AML-193 (cell line): Measurements from ENCODE around the gene MAP1B.

ENCODE experiments used
- DNase-seq, 2 experiments: peaks; one replicate each; lab custom pipeline; 2025; lab: John Stamatoyannopoulos, UW

Gene MAP1B

DNA sequence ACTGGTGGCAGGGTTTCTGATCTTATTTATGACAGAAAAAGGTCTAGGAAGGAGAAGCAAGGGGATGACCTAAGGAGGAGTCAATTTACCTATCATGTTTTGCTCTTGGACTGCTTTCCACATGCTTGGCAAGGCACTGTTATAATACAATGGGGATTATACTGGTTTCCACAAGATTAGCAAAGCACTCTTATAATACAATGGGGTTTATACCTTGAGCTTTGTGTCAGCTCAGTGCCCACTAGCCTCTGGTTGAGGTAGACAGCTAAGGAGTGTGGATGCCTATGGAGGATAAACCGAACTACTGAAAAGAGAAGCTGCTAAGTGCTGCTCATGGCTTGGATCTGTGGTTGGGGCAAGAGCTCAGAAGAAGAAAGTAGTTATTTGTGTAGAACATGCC, 144.1 kb downstream of the MAP1B start:
- DNase-seq = no peak

DNA sequence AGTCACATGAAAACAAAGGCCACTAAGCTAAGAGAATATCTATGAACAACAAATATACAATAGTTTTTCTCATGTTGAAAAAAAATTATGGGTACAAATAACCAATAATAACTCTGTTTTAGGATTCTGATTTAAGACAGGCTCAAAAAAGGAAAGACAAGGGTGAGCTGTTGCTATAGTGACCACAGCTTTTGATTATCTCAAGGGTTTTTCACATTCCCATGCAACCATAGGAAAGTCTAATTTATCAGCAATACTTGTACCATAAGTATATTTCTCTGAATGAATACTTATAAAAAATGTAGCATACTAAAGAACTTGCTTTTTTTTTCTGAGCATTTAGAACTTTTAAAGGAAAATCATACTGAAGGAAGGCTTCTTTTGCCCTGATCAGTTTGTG, 144.7 kb downstream of the MAP1B start:
- DNase-seq = no peak

DNA sequence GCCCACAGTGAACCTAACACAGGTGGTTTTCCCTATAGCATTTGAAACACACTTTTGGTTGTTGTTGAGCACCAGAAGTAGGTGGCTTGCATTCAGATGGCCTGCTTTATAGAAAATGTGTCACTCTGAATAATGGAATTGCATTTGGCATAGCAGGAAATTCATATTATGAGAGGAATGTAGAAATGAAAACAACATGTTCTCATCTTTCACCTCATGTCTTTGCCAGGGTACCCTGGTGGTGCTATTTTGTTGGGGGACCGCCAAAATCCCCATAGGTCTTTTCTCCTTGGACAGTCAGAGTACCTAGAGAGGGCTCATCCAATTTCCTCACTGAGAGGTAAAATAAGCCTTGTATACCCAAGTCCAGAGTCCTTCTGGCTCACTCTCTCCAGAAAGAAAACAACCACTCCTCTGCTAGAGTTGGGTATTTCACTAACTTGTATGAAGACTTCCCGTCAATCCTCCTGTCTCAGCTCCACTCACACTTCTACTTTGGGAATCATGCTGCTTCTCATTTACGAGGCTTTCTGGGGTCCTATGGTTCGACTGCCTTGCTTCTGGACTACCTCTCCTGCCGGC, 145.4 kb downstream of the MAP1B start:
- no peak for DNase-seq

DNA sequence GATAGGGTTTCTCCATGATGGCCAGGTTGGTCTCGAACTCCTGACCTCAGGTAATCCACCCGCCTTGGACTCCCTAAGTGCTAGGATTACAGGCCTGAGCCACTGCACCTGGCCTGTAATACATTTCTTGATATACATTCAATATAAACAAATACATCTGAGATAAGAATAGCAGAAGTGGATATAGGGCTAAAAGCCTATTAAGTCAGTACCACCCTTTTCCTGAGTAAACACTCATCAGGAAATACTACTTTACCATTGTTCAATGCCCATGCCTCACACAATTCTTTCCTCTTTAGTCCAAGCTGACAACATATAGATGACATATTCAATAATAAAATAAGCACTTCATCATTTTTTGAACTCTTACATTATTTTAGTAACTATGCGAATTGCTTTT, 148.0 kb downstream of the MAP1B start:
- no peak for DNase-seq

DNA sequence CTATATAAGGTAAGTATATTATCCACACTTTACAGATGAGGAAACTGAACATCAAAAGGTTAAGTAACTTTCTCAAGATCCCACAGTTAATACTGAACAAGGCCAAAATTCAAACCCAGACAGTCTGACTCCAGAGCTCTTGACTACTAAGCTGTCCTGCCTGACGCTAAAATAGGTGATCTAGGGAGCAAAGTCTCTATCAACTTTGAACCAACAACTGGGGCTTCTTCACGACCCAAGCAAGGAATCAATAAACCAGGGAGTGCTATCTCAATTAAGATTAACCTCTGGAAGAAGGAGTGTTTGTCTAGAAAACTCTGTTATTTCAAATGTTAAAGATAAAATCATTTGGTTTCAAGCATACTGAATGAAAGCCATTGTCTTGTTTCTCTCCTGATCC, 148.4 kb downstream of the MAP1B start:
- DNase-seq = no peak

DNA sequence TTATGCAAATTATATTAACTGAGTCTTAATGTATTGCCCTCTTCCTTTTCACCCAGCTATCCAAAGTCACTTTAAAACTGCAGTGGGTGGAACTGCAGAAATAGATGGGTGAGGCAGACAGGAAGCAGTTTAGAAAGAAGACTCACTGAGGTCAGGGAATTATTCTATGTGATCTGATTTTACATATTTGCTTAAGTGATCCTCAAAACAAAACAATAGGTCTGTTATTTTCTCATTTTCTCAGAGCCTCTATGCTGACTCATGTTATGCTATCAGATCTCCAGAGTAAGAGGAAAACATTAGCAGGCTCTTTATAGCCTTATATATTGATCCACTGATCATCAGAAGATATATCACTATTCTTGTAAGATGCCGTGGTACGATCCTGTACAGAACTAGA, 149.3 kb downstream of the MAP1B start:
- DNase-seq = no peak
